HG03432 (cell line): ENCODE measurements around the gene ZBTB7C.

Source experiments
- ATAC-seq: cut with Tn5 transposase; IDR thresholded peaks from one replicate; pipeline ENCODE4 v1.9.1; 2021; ENCODE audit warnings: mild to moderate bottlenecking, moderate library complexity; ENCODE audit not compliant: unreplicated experiment

ZBTB7C gene

DNA sequence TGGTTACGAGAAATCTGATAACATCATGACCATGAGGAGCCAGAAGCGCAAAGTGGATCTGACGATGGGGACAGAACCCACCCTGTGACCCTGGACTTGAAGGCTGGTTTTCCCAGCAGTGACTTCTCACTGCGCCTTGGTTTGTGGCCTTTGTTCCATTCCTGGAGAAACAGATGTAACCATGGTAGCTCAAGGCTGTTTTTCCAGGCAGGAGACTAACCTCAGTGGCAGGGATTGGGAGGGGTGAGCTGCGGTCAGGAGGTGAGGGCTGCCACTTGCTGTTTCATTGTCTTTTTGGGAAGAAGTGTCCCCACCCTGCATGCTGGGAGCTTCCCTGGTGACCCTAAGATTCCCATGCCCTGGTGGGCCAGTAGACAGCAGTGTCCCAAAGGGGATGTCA lies 362.3 kb downstream of the ZBTB7C start:
- no peak for ATAC-seq

DNA sequence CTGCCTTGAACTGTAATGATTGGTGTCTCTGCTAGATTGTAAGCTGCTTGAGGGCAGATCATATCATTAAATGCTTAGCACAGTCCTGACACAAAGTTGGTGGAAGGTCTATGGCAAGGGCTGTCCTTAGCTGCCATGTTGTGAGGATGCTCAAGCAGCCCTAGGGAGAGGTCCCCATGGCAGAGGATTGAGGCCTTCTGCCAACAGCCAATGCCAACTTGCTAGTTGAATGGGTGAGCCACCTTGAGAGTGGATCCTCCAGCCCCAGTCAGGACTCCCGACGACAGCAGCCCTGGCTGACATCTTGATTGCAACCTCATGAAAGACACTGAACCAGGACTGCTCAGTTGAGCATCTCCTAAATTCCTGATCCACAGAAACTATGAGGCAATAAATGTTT lies 363.4 kb downstream of the ZBTB7C start:
- ATAC-seq, result no peak

DNA sequence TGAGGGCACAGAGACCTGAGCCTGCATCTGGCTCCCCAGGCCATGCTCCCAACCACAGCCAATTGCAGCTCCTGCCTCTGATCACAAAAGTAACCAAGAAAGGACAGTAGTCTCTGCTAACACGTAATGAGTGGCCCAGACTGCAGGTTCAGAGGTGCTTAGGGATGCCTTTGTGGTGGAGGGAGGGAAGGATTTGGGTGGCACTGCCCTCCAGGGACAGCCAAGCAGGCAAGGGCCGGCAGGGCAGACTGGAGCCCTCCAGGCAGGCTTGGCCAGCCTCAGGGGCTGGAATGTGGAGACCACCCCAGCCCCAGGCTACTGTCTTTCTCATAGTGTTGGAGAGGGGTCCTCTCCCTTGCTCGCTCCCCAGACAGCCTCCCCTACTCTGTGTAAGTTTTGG lies 364.2 kb downstream of the ZBTB7C start:
- ATAC-seq, result no peak

DNA sequence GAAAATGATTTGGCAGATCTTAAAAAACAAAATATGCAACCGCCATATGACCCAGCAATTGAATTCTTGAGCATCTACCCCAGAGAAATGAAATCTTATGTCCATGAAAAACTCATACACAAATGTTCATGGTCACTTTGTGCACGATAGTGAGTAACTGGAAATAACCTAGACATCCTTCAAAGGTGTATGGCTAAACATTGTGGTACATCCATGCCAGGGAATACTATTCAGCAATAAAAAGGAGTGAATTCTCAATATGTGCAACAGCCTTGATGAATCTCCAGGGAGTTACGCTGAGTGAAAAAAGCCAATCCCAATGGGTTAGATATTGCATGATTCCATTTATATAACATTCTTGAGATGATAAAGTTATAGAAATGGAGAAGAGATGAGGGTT lies 366.0 kb downstream of the ZBTB7C start:
- ATAC-seq, result no peak

DNA sequence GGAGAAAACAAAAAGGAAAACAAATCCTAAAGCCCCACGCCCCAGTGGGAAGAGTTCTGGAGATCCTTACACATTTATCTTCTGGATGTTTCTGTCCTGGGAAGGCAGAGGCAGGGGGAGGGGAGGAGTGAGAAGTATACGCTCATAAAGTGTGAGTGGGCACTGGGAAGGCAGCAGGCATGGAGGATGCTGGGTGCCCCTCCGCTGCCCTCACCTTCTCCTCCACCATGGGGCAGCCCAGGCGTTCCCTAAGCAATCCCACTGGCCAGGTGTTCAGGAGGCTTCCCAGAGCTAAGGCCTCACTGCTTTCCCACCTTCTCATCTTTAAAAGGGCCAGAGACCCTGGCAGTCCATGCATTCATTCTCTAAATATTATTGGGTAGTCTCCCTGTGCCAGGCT lies 366.8 kb downstream of the ZBTB7C start:
- ATAC-seq, result no peak

DNA sequence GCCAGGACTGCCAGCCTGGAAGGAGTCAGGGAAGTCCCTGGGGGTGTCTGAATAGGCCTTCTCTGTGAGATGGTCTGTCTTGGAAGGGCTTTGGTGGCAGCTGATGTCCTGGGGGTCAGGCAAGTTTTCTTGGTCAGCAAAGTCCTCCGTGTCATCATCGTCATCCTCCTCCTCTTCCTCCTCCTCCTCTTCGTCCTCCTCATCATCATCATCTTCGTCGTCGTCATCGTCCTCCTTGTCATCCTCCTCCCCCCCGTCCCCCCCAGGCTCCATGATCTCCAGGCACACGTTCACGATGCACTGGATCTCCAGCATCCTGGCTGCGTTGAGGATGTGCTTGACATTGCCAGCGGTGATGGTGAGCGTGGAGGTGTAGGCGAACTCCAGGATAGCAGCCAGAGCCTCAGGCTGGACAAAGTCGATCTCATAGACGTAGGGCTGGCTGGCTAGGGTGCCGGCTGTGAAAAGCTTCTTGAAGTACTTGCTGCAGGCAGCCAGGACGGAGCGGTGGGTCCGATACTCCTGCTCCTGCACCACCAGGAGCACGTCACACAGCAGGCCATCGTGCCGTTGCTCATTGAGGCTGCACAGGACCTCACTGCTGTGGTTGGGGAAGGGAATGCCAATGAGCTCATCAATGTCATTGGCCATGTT lies 368.6 kb downstream of the ZBTB7C start:
- no peak for ATAC-seq

DNA sequence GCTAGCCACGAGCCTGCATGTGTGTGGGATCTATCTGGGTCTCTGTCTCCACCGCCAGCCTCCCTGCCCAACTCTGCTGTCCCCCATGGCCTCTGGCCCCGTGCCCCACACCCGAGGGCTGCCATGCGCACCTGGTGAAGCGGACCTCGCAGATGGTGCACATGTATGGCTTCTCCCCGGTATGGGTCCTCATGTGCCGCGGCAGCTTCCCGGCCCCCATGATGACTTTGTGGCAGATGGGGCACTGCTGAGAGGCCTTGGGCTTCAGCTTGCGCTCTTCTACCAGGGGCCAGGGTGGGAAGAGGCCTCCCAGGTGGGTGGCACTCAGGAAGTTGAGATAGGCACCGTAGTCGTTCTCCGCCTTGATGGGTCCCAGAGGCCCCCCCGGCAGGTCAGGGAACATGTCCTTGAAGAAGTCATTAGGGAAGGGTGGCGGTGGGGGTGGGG lies 369.4 kb downstream of the ZBTB7C start:
- no peak for ATAC-seq

DNA sequence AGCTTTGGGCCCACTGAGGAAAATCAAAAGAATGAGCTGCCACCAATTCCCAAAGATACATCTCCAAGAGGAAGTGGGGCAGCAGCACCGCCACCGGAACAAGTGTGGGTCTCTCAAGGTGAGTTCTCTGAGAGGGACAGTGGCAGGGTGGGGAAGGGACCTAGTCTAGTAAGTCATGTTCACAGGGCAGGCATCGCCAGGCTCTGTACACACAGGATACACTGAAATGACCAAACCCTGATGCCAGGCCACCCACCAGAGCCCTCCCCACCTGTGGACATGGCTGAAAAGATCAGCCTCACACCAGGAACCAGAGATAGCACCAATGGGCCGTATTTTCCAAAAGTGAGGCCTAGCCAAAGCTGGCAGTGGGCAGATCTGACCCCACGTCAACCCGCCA lies 370.5 kb downstream of the ZBTB7C start:
- no peak for ATAC-seq

DNA sequence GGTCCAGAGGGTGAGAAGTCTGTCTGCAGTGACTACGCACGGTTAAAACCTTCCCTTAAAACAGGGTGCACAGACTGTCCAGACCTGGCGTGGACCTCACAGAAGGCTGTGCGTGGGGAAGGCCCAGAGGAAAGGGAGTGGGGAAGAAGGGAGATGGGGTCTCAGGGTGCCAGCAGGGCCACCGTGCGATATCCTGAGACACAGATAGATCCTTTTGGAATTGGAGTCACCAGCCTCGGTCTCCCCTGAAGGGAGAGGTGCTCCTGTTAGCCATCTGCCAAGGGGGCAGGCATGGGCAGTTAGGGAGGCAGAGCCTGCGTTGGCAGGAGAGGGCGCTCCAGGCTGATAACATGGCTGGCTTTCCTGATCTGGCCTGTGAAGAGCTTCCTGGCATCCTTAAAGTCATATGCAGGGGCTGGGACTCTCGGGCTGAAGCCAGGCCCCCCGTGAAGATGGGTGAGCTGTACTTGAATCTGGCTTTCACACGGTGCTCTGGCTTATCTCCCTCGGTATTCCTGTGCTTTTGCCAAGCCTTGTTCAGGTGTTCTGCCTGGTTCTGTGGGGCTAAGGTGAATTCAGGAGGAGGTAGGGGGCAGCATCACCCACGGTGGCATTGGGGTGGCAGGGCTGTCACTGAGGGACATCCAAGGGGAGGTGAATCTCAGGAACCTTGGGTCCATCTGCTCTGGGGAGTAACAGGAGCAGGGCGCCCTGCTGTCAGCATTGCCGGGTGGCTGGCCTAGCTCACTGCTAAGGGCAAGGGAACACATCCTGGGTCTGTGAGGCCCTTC lies 371.5 kb downstream of the ZBTB7C start:
- ATAC-seq, result no peak

DNA sequence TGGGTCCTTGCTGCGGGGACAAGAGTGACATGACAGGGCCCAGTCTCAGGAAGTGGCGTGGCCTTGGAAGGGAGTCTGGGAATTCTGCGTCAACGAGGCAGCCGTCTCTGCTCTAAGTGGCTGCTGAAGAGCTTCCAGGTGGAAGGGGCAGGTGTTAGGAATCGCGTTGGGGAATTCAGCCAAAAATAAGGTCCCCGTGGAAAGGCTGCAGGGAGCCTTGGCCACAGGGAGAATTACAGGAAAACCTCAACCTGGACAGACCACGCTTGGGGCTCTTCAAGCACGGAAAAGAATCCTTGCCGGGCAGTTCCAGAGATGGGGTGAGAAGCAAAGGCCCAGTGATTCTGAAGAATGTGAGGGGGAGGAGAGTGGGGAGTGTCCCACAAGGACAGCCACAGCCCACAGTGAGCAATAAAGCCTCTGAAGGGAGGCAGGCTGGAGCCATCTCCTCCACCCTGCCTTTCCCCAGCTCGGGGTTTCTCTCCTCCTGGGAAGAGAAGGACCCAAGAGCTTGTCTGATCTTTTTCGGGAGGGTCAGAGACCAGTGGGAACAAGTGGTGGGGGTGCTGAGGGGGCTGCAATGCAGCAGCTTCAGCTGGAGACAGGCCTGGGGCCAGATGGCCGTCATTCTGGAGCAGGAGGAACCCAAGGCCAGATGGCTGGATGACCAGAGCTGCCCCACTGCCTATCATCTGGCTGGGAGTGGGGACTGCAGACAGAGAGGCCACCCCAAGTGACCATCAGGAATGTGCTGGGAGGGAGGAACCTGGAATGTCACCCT lies 372.4 kb downstream of the ZBTB7C start:
- no peak for ATAC-seq

DNA sequence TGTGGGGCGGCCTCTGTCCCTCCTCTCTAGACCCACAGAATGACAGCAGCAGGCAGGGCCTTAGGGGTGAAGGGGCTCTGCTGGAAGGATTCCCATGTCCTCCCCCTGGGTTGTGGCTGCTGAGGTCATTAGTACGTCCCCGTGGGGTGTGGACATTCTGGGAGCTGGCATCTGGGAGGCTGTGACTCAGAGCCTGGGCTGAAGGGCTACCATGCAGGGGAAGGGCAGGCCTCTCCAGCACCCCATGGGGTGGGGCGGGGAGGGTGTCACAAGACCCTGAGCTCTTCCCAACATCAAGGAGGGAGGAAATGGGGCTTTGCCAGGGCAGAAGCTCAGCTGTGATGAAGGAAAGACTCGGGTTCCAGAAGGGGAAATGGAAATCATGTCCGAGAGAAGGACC lies 373.0 kb downstream of the ZBTB7C start:
- ATAC-seq, result no peak

DNA sequence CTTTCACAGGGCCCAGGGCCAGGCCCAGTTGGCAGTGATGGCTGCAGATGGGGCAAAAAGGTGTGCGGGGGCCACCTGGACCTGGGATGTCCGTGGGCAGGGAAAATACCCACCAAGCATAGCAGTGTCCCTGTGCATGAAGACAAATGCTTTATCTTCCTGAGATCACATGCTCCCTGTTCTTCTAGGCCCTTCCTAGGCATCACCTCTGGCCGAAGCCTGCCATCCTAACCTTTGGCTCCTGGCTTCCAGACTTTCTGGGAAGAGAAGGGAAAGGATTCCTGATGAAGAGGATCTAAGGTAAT lies 373.7 kb downstream of the ZBTB7C start:
- no peak for ATAC-seq

DNA sequence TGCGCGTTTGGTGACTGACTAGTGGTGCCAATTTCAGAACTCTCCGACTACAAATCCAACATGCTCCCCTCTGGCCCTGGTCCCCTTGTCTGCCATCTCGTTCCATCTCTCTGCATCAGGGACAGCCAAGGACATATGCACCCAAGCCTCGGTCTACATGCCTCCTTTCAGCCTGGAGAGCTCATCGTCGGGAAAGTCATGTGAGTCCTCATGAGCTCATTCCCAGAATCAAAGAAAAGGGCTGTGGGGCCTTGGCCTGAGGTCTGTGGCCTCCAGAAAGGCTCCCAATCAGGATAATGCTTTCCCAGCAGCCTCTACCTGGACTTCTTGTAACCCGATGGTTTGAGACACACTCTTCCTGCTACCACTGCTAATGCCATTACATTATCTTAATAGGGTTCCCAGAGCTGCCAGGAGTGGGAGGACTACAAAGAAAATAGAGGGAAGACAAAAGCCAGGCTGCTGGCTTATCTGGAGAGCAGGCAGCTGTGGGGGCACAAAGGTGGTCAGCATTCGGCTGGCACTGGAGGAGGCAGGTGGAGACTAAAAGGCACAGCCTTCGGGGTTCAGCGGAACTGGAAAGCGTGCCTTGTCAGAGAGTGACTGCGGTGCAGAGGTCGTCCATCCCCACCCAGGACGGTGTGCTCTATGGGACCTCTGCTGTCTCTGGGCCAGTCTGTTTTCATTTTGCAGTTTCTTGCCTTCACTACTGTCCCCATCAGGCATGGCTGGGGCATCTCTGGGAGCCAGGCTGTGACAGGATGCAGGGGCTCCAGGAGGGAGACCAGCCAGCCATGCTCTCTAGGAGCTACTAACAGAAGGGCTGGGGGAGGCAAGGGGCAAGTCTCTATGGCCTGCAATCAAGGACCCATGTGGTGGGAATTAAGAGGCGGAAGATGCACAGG lies 374.3 kb downstream of the ZBTB7C start:
- no peak for ATAC-seq

DNA sequence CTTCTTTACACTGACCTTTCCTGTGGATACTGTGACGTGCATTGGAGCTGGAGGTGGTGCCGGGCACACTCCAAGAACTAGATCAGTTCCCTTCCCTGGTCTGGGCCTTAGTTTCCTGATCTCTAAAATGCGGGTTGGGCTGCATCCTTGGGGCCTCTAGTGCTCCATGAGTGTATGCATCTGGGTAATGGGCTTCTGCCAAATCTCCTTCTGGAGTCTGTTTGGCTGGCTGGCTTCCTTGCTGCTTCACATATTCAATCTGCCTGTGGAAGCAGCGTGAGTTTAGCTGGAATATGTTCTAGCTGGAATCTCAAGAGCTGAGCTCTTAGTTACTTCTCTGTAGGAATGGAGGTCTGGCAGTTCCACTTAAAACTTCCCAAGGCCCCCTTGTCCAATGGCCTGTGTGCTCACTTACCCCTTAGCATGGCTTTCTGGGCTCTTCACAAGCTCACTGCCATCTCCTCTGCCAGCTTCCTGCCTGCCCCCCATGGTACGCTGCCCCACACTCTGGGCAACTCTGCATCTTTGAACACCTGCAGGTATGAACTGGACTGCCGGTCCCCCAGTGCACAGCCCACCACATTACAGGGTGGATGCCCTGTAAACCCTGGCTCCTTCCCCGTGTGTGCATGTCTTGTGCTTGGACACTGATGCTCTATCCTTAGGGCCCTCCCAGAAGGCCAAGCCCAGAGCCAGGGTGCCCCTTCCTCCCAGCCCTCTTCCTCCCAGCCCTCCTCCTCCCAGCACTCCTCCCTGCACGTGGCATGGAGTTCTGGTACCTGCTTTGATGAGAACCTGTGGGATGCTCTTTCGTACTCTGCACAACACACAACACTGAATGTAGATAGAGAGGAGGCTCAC lies 375.2 kb downstream of the ZBTB7C start:
- ATAC-seq, result no peak

DNA sequence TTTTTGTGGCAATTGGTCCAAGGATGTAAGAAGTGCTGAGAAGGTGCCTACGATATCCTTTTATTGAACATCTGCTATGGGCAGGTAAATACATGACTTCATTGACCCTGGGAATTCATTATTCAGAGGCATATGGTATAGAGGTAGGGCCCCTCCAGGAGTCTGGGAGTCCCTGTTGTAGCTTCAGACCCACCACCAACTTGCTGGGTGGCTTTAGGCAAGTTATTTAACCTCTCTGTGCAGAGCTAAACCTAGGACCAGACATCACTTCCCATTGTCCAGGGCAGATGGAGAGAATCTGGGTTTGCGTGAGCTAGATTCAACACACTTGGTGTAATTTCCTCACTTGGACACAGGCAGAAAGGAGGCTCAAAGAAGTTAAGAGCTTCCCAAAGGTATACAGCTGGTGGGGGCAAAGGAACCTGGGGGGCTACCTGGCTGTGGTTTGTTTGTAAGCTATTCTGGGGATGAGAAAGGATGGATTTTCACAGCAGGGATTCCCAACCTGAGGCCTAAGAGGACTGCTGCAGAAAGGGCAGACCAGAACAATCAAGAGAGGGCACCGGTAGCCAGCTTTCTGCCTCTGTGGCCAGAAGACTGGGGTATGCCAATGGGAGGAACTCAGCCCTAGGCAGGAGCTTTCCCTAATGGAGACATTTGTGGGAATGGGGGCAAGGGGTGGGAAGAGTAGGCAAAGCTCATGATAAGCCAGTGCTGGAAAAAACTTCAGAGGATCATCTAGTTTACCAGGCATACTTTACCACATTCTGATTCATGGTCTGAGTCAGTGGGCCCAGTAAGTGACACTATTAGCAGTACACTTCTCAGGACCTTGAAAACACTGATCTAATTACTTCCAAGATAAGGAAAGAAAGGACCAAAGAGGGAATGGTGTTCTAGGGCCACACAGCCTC lies 376.1 kb downstream of the ZBTB7C start:
- ATAC-seq, result no peak

DNA sequence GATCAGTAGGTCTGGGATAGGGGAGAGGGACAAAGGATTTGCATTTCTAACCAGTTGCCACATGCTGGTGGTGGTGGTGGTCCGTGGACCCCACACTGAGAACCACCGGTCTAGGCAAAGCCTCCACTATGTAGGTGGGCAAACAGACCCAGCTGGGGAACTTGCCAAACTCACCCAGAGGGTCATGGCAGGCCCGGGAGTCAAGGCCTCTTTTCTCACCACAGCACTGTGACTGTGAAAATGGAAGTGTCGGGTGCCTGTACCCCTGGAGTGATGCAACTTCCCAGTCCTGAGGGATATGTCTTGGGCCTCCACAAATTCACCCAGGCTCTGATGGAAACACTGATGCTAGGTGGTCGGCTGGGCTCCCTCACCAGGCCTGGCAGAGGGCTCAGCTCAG lies 377.5 kb downstream of the ZBTB7C start:
- no peak for ATAC-seq

DNA sequence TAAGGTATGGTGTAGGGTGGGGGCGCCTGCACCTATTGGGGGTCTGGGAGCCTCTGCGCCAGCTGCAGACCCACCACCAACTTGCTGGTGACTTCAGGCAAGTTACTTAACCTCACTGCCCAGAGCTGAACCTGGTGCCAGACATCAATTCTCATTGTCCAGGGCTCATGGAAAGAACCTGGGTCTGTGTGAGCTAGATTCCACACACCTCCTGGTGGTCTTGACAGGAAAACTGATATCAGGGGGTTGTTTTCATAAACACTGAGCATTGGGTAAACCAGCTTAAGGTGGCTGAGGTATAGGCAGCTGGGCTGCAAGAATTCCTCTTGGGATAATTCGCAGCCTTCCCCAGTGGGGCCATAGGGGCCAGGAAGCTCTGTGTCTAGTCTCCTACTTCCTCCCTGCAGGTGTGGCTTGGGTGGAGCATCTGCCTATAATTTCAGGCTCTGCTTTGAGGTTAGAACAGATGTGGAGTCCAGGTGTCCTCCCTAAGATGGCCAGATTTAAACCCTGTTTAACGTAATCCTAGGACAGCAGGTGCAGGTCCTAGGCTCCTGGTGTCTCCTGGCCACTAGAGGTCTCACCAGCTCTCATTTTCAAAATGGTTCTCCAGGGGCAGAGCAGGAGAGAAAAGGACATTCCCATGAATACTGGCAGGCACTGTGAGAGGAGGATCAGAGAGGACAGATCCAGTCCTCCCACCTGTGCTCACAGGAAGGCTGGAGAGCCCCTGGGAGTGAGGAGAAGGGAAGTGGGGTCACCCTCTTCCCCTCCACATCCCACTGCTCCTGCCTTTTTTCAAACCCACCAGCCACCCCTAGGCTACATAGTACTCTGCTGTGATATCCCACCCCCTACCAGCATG lies 378.3 kb downstream of the ZBTB7C start:
- no peak for ATAC-seq
